BE2C (cell line): ENCODE data around the gene SPATA17.

ENCODE experiments used
- DNase-seq: peaks from one replicate; pipeline ENCODE4 v3.0.0-alpha.2; 2020
- H3K27me3 ChIP-seq: fragments of 250-450 bp; sonication (Bioruptor Pico); 2 replicates; pipeline ENCODE4 v1.5.1; 2020; ENCODE audit warnings: mild to moderate bottlenecking
- H3K36me3 ChIP-seq: fragments of 250-450 bp; sonication (Bioruptor Pico); 2 replicates; pipeline ENCODE4 v1.5.1; 2020; ENCODE audit warnings: mild to moderate bottlenecking
- H3K4me1 ChIP-seq: fragments of 250-450 bp; sonication (Bioruptor Pico); 2 replicates; pipeline ENCODE4 v1.5.1; 2020
- H3K4me3 ChIP-seq: 2 replicates; pipeline ENCODE4 v1.5.1; 2011; ENCODE audit warnings: low read depth, low read length
- H3K9me3 ChIP-seq: fragments of 250-450 bp; sonication (Bioruptor Pico); 2 replicates; pipeline ENCODE4 v1.5.1; 2020
- TF ChIP-seq, protein P1 (sequence below): IDR thresholded peaks from 2 replicates; pipeline ENCODE4 v1.5.1; 2012; ENCODE audit warnings: mild to moderate bottlenecking, low read depth, low read length

Gene SPATA17

DNA sequence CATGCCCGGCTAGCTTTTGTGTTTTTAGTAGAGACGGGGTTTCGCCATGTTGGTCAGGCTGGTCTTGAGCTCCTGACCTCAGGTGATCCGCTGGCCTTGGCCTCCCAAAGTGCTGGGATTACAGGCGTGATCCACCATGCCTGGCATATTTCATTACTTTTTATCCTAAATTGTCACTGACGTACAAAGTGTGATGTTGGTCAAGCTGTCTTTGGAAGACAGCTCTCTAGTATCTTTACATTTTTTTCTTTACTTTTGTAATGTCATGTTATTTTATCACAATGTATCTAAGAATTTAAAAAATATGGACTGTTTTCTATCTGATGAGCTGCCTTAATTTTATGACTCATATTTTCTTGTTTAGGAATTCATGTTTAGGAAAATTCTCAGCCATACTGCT lies 72.2 kb downstream of the SPATA17 start:
- no peaks in the 10 kb centered on the region for H3K27me3 ChIP-seq
- no peaks in the 10 kb centered on the region for H3K4me1 ChIP-seq
- H3K36me3 ChIP-seq: no peaks in the 10 kb centered on the region
- H3K4me3 ChIP-seq: no peak overlapping the region
- TF ChIP-seq, protein P1, sequence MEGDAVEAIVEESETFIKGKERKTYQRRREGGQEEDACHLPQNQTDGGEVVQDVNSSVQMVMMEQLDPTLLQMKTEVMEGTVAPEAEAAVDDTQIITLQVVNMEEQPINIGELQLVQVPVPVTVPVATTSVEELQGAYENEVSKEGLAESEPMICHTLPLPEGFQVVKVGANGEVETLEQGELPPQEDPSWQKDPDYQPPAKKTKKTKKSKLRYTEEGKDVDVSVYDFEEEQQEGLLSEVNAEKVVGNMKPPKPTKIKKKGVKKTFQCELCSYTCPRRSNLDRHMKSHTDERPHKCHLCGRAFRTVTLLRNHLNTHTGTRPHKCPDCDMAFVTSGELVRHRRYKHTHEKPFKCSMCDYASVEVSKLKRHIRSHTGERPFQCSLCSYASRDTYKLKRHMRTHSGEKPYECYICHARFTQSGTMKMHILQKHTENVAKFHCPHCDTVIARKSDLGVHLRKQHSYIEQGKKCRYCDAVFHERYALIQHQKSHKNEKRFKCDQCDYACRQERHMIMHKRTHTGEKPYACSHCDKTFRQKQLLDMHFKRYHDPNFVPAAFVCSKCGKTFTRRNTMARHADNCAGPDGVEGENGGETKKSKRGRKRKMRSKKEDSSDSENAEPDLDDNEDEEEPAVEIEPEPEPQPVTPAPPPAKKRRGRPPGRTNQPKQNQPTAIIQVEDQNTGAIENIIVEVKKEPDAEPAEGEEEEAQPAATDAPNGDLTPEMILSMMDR: no peak
- DNase-seq: no peak
- no peaks in the 10 kb centered on the region for H3K9me3 ChIP-seq

DNA sequence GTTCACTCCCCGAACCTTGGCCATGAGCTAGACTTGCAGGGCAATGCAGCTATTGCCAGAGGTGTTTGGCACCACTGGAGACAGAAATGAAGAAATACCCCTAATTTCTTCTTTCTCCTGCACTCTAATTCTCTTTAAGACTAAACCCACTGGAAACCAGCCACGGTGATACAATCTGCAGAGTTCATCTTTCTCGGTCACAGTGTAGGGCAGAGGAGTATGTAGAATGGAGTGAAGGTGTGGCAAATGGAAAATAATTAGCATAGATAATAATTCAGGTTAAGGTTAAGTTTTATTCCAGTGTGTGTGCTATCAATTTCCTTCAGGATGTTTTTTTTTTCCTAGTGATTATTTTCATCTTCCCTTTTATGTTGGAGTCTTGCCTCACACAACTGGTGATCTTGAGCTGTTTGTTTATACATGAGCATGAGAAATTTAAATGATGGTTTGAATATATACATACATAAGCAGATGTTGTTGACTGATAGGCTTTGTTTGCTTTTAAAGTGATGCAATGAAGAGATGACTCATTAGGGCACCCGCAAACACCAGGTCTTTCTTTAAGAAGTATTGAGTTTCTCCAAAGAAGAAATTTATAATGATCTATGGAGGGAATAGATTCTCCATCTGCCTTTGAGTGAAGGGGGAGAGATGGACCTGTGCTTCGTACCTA lies 81.9 kb downstream of the SPATA17 start:
- TF ChIP-seq, protein P1: no peak
- Histone ChIP-seq H3K27me3 (no peaks in the 10 kb centered on the region), H3K4me1 (no peaks in the 10 kb centered on the region), H3K9me3 (no peaks in the 10 kb centered on the region), H3K36me3 (no peaks in the 10 kb centered on the region), H3K4me3 (no peak overlapping the region)
- no peak for DNase-seq

DNA sequence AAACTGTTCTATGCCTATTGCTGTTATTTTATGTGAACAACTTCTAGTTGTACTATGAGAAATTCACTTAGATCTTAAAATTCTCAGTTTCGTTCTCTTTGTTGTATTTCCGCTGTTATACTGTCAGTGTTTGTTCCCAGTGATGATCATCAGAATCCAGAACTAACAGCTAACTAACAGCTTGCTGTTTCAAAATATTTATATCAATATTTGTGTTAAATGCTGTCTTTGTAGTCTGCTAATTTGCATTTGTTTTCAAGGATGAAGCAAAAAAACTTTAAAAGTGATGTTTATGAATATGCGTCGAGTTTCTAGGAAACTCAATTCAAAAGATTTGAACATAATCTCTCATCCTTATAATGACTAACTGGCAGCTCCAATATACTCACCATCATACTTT lies 84.5 kb downstream of the SPATA17 start:
- no peaks in the 10 kb centered on the region for H3K9me3 ChIP-seq
- H3K27me3 ChIP-seq: no peaks in the 10 kb centered on the region
- DNase-seq: no peak
- no peak overlapping the region for H3K4me3 ChIP-seq
- TF ChIP-seq, protein P1: no peak
- no peaks in the 10 kb centered on the region for H3K36me3 ChIP-seq
- no peaks in the 10 kb centered on the region for H3K4me1 ChIP-seq

DNA sequence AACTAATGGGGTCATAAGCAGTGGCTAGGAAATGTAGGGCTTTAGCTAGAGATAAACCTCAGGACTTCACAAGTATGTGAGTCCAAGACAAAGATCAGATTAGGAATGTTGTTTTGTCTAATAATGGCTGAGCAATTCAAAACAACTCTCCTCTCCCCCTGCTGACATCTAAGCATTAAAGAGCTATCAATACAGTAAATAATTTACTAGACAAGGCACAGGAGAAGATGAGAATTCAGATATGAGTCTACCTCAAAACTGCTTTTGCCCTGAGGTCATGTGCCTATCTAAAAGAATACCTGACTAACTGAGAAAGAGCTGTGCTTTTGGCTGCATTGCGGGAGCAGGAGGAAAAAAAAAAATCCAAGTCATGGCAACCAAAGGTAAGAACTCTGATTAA lies 86.8 kb downstream of the SPATA17 start:
- no peak overlapping the region for H3K4me3 ChIP-seq
- no peak for DNase-seq
- H3K27me3 ChIP-seq: no peaks in the 10 kb centered on the region
- no peaks in the 10 kb centered on the region for H3K36me3 ChIP-seq
- TF ChIP-seq, protein P1: no peak
- no peaks in the 10 kb centered on the region for H3K4me1 ChIP-seq
- no peaks in the 10 kb centered on the region for H3K9me3 ChIP-seq

DNA sequence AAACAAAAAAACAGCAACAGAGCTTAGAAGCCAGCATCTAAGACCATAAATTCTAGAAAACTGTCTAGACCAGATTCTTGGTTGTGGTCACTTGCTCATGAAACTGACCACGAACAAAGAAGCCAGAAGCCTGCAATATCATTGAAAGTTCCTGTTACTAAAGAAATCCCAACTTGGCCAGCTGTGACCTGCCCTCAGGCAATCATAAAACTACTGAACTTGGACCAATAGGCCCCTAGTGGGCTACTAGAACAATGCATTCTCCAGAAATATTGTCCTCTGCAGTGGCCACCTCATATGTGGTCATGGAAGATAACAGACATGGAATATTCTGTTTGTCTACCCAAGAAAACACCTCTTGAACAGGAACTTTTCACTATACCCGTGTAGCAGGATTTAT lies 87.7 kb downstream of the SPATA17 start:
- H3K36me3 ChIP-seq: no peaks in the 10 kb centered on the region
- H3K4me1 ChIP-seq: no peaks in the 10 kb centered on the region
- no peaks in the 10 kb centered on the region for H3K27me3 ChIP-seq
- no peaks in the 10 kb centered on the region for H3K9me3 ChIP-seq
- no peak for DNase-seq
- no peak overlapping the region for H3K4me3 ChIP-seq
- TF ChIP-seq, protein P1: peak; percentile 30

DNA sequence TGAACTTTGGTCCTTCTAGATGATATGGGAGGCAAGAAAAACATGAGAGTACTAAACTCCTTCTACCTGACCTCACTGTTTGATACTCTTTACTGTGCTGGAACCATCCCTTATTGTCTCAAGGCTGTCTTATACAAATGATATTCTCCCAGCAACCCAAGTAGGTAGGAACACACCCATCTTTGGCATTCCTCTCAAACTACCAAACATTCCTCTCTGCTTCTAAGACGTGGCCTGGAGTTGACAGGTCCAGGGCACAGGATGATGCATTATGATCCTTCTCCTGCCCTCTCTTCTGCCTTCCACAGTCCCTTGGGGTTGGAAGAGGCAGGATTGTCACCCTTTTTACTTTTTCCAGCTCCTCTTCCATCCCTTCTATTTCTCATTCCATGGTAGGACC lies 90.5 kb downstream of the SPATA17 start:
- TF ChIP-seq, protein P1: no peak
- no peak for DNase-seq

More for the DNA sequence above, 90.5 kb downstream of the SPATA17 start:
- no peaks in the 10 kb centered on the region for H3K9me3 ChIP-seq
- H3K4me1 ChIP-seq: no peaks in the 10 kb centered on the region
- no peak overlapping the region for H3K4me3 ChIP-seq
- no peaks in the 10 kb centered on the region for H3K36me3 ChIP-seq
- no peaks in the 10 kb centered on the region for H3K27me3 ChIP-seq
